ENCODE measurements around the gene NCAPH2. TPM values are rescaled to one million over a fixed set of nuclear protein-coding genes. Genes with fewer than 3 reads are reported as not detected.

The NCAPH2 gene
- total RNA-seq, 2 donors from 2014 or later, result 43.7 to 59.6 TPM

DNA sequence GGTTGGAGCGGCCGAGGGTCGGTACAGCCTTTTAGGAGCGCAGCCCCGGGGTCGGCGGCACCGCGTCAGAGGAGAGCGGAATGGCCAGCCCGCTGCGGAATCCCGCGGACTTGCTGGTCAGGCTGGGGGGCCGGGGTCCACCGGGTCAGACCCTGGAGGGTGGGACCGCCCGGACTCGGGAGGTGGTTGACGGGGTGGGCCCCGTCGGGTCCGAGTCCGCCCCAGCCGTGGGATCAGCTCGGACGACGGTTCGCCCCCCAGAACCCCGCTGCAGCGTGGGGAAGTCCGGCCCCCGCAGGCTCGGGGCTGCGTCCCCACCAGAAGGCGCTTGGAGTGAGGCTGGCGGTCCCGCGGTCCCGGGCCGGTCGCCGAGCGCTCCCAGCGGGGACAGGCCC lies 27.0 kb upstream of the NCAPH2 start:
- DNase-seq (ENCODE audit: low spot score), result no peak
- no peaks in the 10 kb centered on the region for H3K9me3 ChIP-seq
- H3K4me3 ChIP-seq, result peak overlapping the region; percentile 42 to 66
- intact Hi-C loops (cut with DNase I), result no loop called here
- H3K27ac ChIP-seq, result peak overlapping the region; percentile 30 to 67
- WGBS, result 8% methylated on average over 8 of the region's 45 CpGs
- H3K36me3 ChIP-seq, result no peaks in the 10 kb centered on the region
- no peaks in the 10 kb centered on the region for H3K4me1 ChIP-seq (replicated peaks)
- TF ChIP-seq, protein P1, sequence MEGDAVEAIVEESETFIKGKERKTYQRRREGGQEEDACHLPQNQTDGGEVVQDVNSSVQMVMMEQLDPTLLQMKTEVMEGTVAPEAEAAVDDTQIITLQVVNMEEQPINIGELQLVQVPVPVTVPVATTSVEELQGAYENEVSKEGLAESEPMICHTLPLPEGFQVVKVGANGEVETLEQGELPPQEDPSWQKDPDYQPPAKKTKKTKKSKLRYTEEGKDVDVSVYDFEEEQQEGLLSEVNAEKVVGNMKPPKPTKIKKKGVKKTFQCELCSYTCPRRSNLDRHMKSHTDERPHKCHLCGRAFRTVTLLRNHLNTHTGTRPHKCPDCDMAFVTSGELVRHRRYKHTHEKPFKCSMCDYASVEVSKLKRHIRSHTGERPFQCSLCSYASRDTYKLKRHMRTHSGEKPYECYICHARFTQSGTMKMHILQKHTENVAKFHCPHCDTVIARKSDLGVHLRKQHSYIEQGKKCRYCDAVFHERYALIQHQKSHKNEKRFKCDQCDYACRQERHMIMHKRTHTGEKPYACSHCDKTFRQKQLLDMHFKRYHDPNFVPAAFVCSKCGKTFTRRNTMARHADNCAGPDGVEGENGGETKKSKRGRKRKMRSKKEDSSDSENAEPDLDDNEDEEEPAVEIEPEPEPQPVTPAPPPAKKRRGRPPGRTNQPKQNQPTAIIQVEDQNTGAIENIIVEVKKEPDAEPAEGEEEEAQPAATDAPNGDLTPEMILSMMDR (IDR thresholded peaks at IDR 0.05), result no peak
- no peak for TF ChIP-seq POLR2AphosphoS5 (IDR thresholded peaks at IDR 0.05)
- no peaks in the 10 kb centered on the region for H3K27me3 ChIP-seq (replicated peaks; ENCODE audit: insufficient read depth)

DNA sequence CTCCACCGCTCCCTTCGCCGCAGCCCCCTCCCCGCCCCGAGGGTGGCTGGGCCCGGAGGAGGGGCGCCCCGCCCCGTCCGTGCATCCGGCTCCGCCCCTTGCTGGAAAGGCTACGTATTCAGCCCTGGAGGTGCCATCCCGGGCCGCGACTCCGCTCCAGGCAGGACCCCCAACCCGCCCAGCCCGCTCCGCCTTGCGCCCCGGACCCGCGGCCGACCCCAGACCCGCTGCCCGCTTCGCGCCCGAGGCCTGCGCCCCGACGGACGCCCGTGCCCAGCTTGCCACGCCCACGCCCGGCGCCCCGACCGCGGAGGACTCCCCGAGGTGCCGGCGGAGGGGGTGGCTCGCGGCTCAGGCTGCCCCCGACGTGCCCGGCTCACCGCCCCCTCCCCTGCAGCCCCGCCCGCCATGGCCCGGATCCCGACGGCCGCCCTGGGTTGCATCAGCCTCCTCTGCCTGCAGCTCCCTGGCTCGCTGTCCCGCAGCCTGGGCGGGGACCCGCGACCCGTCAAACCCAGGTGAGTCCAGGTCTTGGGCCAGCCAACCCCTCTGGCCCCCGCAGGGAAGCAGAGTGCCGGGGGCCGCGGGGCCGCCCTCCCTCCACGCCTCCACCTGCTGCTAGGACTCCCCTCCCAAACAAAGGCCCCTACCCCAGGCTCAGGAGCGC lies 26.5 kb upstream of the NCAPH2 start, which contains the start of gene ADM2:
Gene ADM2, plus strand, starts transcription at position 104 of the 667 bp plus-strand sequence. Its CDS starts 305 bp downstream, at position 409.
- no peak for TF ChIP-seq POLR2A (IDR thresholded peaks at IDR 0.05)
- no peak for TF ChIP-seq POLR2AphosphoS5 (IDR thresholded peaks at IDR 0.05)
- TF ChIP-seq, protein P1 (IDR thresholded peaks at IDR 0.05), result no peak

GRCh38 chr22:50482107-50483074 lies 25.6 kb upstream of the NCAPH2 start:
- peak overlapping the region; percentile 30 to 67 for H3K27ac ChIP-seq
- TF ChIP-seq POLR2AphosphoS5 (IDR thresholded peaks at IDR 0.05), result no peak
- TF ChIP-seq, protein P1 (IDR thresholded peaks at IDR 0.05), result no peak
- no peak for TF ChIP-seq POLR2A (IDR thresholded peaks at IDR 0.05)
- no peak for DNase-seq (ENCODE audit: low spot score)

More for the DNA sequence above, 26.5 kb upstream of the NCAPH2 start, which contains the start of gene ADM2:
- intact Hi-C loops (cut with DNase I), result no loop called here
- Histone ChIP-seq H3K27ac (peak within 1 kb of the TSS; percentile 30 to 67), H3K9me3 (no peaks in the 10 kb centered on the region), H3K27me3 (replicated peaks; ENCODE audit: insufficient read depth) (no peaks in the 10 kb centered on the region), H3K4me1 (replicated peaks) (no peaks in the 10 kb centered on the region), H3K36me3 (no peaks in the 10 kb centered on the region), H3K4me3 (peak within 1 kb of the TSS; percentile 42 to 66)
- peak; percentile 40 for DNase-seq (ENCODE audit: low spot score)
- 3% methylated on average over 42 of the region's 70 CpGs for WGBS

GRCh38 chr22:50483106-50483505 lies 24.9 kb upstream of the NCAPH2 start:
- Histone ChIP-seq H3K4me3 (no peak overlapping the region), H3K9me3 (no peaks in the 10 kb centered on the region), H3K27ac (no peak overlapping the region), H3K4me1 (replicated peaks) (no peaks in the 10 kb centered on the region), H3K27me3 (replicated peaks; ENCODE audit: insufficient read depth) (no peaks in the 10 kb centered on the region), H3K36me3 (no peaks in the 10 kb centered on the region)
- no peak for DNase-seq (ENCODE audit: low spot score)
- TF ChIP-seq POLR2AphosphoS5 (IDR thresholded peaks at IDR 0.05) (no peak), POLR2A (IDR thresholded peaks at IDR 0.05) (no peak)
- TF ChIP-seq, protein P1 (IDR thresholded peaks at IDR 0.05), result no peak
- intact Hi-C loops (cut with DNase I), result no loop called here
- 89% methylated on average over 6 of the region's 10 CpGs for WGBS

More at GRCh38 chr22:50482107-50483074, 25.6 kb upstream of the NCAPH2 start:
- intact Hi-C loops (cut with DNase I), result no loop called here
- no peaks in the 10 kb centered on the region for H3K36me3 ChIP-seq
- peak overlapping the region; percentile 42 to 66 for H3K4me3 ChIP-seq
- H3K9me3 ChIP-seq, result no peaks in the 10 kb centered on the region
- H3K4me1 ChIP-seq (replicated peaks), result no peaks in the 10 kb centered on the region
- whole genome bisulfite sequencing, result 54% methylated on average over 29 of the region's 35 CpGs
- H3K27me3 ChIP-seq (replicated peaks; ENCODE audit: insufficient read depth), result no peaks in the 10 kb centered on the region
